Osteoblast (primary cell): ENCODE measurements around the gene RGL2. TPM values are rescaled to one million over a fixed set of nuclear protein-coding genes. Genes with fewer than 3 reads are reported as not detected.

Source experiments
- DNase-seq: peaks from one replicate; pipeline ENCODE4 v3.0.0; 2011; ENCODE audit warnings: low spot score, mixed read lengths; ENCODE audit not compliant: insufficient read length; ENCODE audit errors: missing footprints
- H2AFZ ChIP-seq: 2 replicates; pipeline ENCODE4 v1.6.0; 2011; ENCODE audit warnings: mild to moderate bottlenecking, low read length
- H3K27ac ChIP-seq: 2 replicates; pipeline ENCODE4 v1.5.1; 2011; ENCODE audit warnings: mild to moderate bottlenecking, low read depth, low read length, moderate library complexity
- H3K27me3 ChIP-seq: 2 replicates; pipeline ENCODE4 v1.6.0; 2012; ENCODE audit warnings: mild to moderate bottlenecking, control low read depth, inconsistent platforms, low read length, moderate library complexity; ENCODE audit not compliant: insufficient read depth
- H3K36me3 ChIP-seq: 2 replicates; pipeline ENCODE4 v1.5.1; 2011; ENCODE audit warnings: mild to moderate bottlenecking, low read length, control low read depth, moderate library complexity; ENCODE audit not compliant: insufficient read depth
- H3K4me1 ChIP-seq: 2 replicates; pipeline ENCODE4 v1.5.1; 2011; ENCODE audit warnings: mild to moderate bottlenecking, low read length, control low read depth, moderate library complexity; ENCODE audit not compliant: insufficient read depth
- H3K4me2 ChIP-seq: 2 replicates; pipeline ENCODE4 v1.6.0; 2011; ENCODE audit warnings: mild to moderate bottlenecking, low read length; ENCODE audit not compliant: insufficient read depth
- H3K4me3 ChIP-seq: fragments of 200-600 bp; sonication (generic); 3 replicates; pipeline ENCODE4 v1.5.1; 2012; ENCODE audit warnings: mild to moderate bottlenecking, low read length, inconsistent platforms; ENCODE audit not compliant: insufficient read depth
- H3K79me2 ChIP-seq: 2 replicates; pipeline ENCODE4 v1.6.0; 2012; ENCODE audit warnings: mild to moderate bottlenecking, low read length, control low read depth, inconsistent platforms; ENCODE audit not compliant: insufficient read depth
- H3K9me3 ChIP-seq: 2 replicates; pipeline ENCODE4 v1.5.1; 2011; ENCODE audit warnings: low read depth, low read length, control low read depth
- H4K20me1 ChIP-seq: 2 replicates; pipeline ENCODE4 v1.6.0; 2012; ENCODE audit warnings: mild to moderate bottlenecking, low read length, control low read depth; ENCODE audit not compliant: insufficient read depth
- CTCF ChIP-seq: IDR thresholded peaks from 2 replicates; pipeline ENCODE4 v1.5.1; 2011; ENCODE audit warnings: mild to moderate bottlenecking, low read depth, low read length, moderate library complexity; ENCODE audit errors: extremely low read depth
- total RNA-seq: library from RNA; depleted of rRNA; stranded (reverse); fragments of >200 nt; gene quantifications from 2 replicates; pipeline ENCODE4 v1.2.3, GENCODE V29; 2012

RGL2 gene
- total RNA-seq, 1 donor: 35.5 TPM

GRCh38 chr6:33296797-33297405 lies 1.8 kb downstream of the RGL2 start:
- Histone ChIP-seq H3K4me2 (peak overlapping the region; percentile 85), H3K4me1 (no peaks in the 10 kb centered on the region), H3K9me3 (no peaks in the 10 kb centered on the region), H3K27ac (peak overlapping the region; percentile 48), H4K20me1 (peaks cover 3% of the 10 kb centered on the region), H3K36me3 (peaks cover 28% of the 10 kb centered on the region), H3K79me2 (peaks cover 18% of the 10 kb centered on the region), H3K4me3 (no peak overlapping the region), H3K27me3 (no peaks in the 10 kb centered on the region), H2AFZ (no peak overlapping the region)
- no peak for TF ChIP-seq CTCF
- no peak for DNase-seq

- Histone ChIP-seq H3K36me3 (peaks cover 28% of the 10 kb centered on the region), H3K4me1 (peaks cover 2% of the 10 kb centered on the region), H4K20me1 (no peaks in the 10 kb centered on the region), H3K4me3 (no peak overlapping the region), H3K27ac (no peak overlapping the region), H3K4me2 (no peak overlapping the region), H3K79me2 (peaks cover 16% of the 10 kb centered on the region), H2AFZ (no peak overlapping the region), H3K9me3 (no peaks in the 10 kb centered on the region), H3K27me3 (no peaks in the 10 kb centered on the region)
- peak; percentile 37 for DNase-seq
- no peak for TF ChIP-seq CTCF
These were observed 2.9 kb downstream of the RGL2 start for GRCh38 chr6:33295621-33296369.

DNA sequence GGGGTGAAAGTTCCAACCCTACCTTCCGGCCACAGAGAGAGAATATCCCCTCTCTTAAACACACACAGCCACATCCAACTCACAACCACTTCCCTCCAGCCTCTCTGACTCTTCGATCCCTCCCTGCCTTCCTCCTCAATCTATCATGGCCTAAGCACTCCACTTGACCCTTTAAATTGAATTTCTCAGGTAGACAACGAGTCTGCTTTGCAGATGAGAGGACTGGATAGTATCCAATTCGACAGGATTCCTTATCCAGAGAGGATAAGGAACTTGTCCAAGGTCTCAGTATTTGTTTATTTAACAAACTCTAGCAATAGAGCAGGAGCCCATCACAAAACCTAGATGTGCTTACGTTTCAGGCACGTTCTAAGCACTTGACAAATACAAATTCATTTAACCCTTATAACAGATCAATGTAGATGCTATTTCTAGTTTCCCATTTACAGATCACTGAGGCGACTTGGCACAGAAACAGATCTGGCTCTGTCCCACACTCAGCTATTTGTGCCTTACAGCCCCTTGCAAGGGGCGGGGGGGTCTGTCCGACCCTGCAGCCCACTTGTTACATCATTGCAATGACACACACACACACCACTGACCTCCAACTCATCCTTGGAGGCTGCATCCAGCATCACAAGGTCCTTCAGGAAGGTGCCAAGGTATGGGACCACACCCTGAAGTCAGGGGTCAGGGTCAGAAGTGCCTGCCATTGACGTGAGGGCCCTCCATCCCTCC lies 4.5 kb downstream of the RGL2 start:
- peak; percentile 74 for DNase-seq
- peaks cover 28% of the 10 kb centered on the region for H3K36me3 ChIP-seq
- H3K79me2 ChIP-seq: peaks cover 27% of the 10 kb centered on the region
- no peaks in the 10 kb centered on the region for H3K9me3 ChIP-seq
- H2AFZ ChIP-seq: no peak overlapping the region
- TF ChIP-seq CTCF: no peak
- peaks cover 11% of the 10 kb centered on the region for H3K4me1 ChIP-seq
- H3K4me2 ChIP-seq: no peak overlapping the region
- no peaks in the 10 kb centered on the region for H3K27me3 ChIP-seq
- no peak overlapping the region for H3K27ac ChIP-seq
- H3K4me3 ChIP-seq: no peak overlapping the region
- H4K20me1 ChIP-seq: no peaks in the 10 kb centered on the region
